NOMO-1 (cell line): Measurements from ENCODE around the gene CEPT1.
A peak's percentile ranks its signal among the peaks of the same experiment; 100 is the strongest.
"Not testable (repeated sequence)": the region's sequence is repeated elsewhere in the genome, so short reads cannot be mapped to it uniquely, and the experiment has no call there.

ENCODE experiments used
- DNase-seq, 2 experiments: peaks; one replicate each; lab custom pipeline; 2025; ENCODE audit not compliant: unreplicated experiment in 2 of 2; lab: John Stamatoyannopoulos, UW

The CEPT1 gene

DNA sequence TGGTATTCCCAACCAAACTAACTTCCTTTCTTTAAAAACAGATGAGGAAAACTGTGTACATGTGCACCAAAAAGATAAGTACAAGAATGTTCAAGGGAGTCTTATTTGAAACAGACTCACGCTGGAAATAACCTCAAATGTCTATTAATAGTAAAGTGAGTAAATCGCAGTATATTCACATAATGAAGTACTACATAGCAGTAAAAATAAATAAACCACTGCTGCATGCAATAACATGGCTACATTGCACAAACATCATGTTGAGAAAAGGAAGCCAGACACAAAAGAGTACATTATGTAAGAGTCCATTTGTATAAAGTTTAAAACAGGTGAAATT is 65.7 kb downstream of the CEPT1 start:
- DNase-seq = peak in 1 of 2 experiments; percentile 84

DNA sequence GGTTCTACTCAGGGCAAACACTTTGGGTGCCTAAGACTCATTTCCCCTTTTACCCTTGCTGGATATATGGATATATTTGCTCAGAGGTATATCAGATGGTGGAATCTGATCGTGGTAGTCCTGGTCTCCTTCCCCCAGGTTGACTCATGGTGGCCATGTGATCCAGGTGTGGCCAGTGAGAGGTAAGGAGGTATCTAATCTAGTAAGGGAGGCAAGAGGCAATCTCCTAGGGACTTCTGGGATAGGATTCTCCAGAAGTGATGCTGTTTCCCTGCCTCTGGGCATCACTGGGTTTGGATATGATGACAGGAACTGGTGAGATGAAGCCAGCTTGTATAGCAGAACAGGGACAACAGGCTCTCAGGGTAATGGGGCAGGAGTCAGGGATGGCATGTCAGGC is 68.9 kb downstream of the CEPT1 start:
- no peak for DNase-seq

DNA sequence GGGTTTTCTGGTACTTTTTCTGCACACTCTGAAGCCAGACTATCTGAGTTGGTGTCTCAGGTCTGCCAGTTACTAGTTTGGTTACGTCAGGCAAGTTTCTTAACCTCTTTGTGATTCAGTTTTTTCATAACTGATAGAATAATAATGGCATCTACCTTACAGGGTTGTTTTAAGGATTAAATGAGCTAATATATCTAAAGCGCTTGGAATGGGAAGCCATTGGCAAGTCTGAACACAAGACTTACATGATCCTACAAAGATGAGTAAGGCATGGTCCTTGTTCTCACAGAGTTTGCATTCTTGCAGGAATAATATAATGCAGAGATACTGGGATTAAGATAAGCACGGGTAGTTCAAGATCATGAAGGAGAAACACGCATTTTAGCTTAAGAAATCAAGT is 69.6 kb downstream of the CEPT1 start:
- no peak for DNase-seq

DNA sequence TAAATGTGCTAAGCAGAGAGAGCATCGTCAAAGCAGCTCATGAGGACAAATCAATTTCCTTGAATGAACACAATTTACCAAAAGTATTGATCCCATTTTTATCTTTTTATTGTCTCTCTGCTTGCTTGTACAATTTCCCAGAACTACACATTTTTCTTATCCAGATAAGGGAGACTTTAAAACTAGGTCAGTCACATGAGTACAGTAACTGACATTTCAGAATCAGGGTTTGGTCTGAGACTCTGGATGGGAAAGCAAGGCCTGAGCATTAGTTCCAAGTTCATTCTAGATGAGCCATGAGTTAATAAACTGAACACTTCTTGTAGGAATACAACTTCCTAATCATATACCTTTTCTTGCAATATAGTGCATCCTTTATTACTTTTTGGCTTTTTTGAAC is 71.9 kb downstream of the CEPT1 start:
- no peak for DNase-seq

DNA sequence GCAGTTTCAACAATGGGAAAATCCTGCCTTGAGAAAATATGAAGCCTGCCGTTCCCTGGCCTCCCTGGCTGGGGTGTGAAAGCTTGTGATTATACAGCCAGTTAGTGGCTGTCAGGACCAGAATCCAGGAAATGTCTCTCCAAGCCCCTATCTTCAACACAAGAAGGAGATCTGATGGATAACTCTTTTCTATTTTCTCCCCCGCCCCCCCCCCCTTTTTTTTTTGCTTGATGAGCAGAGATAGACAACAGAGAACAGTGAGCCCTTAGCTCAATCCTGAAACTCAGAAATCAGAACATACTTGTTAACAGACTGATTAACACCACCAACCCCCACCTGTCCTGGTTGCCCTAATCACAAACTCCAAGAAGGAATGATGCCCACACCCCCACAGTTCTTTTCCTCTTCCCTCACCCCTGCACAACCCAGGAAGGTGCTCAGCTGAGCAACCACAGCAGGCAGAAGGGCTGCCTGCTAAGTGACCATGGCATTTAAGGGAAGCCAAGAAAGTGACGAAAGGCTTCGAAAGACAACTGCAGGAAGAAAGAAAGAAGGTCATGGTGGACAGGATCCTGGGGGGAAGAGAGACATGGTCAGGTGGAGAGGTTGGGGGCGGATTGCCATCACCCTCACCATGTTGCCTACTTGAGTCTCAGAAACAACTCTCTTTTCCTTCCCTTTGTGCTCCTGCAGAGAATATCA is 72.8 kb downstream of the CEPT1 start:
- DNase-seq = no peak

DNA sequence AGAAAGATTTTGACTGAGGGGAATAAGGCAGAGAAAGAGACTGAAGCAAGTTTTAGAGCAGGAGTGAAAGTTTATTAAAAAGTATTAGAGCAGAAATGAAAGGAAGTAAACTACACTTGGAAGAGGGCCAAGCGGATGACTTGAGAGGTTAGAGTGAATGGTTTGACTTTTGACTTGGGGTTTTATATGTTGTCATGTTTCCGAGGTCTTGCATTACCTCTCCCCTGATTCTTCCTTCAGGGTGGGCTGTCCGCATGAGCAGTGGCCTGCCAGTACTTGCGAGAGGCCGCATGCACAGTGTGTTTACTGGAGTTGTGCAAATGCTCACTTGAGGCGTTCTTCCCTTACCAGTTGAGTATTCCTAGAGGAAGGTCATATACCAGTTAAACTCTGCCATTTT is 73.4 kb downstream of the CEPT1 start:
- DNase-seq = peak in 1 of 2 experiments; percentile 8

DNA sequence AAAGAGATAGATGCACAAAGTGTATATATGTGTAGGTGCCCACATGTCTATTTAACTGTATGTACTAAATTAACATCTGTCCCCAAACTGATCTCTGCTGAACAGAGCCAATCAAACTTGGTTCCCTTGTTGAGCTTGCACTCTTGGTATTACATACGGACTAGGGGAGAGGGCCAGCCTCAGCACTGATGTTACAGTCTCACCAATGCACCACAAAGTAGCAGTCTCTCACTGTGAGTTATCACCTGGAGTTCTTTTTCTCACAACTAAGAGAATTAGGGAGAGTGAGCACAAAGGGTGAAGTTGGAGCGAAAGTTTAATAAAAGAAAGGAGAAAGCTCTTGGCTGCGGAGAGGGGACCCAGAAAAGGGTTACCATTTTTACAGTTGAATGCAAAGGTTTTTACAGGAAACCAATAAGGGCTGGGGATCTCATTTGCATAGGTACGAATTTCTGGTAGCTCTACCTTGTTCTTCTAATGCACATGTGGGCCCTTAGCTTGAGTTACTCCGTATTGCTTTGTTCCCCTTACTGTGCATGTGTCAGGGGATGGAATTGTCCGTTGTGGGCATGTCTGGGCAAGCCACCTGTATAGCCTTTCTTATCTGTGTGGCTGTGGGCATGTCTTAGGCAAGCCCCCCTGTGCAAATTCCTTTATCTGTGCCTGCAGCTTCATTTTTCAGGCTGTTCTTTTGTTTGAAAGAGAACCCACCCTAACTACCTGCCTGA is 74.2 kb downstream of the CEPT1 start:
- DNase-seq = peak in 1 of 2 experiments; percentile 26

DNA sequence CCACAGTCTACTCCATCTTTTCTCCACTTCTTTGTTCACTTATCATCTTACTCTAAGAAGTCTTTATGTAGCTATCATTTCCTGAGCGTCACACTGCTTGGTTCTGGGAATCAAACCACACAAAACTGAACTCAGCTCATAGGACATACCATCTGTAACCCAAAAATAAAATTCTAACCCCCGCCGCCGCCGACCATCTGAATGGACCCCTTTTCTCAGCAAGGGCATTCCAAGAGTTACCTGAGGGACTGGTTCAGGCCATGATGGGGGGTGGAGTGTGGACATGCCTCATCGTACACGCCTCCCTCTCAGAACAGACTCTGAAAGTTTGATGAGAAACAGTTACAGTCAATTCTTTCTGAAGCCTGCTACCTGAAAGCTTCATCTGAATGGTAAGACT is 74.9 kb downstream of the CEPT1 start:
- no peak for DNase-seq

DNA sequence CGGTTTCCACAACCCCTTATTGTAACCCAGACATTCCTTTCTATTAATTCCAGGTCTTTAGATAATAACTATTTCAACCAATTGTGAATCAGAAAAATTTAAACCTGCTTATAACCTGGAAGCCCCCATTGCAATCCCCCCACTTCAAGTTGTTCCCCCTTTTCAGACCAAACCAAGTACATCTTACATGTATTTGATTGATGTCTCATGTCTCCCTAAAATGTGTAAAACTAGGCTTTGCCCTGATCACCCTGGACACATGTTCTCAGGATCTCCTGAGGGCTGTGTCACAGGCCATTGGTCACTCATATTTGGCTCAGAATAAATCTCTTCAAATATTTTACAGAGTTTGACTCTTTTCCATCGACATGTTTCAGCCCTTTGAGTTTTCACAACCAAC is 75.3 kb downstream of the CEPT1 start:
- DNase-seq = not testable (repeated sequence)

DNA sequence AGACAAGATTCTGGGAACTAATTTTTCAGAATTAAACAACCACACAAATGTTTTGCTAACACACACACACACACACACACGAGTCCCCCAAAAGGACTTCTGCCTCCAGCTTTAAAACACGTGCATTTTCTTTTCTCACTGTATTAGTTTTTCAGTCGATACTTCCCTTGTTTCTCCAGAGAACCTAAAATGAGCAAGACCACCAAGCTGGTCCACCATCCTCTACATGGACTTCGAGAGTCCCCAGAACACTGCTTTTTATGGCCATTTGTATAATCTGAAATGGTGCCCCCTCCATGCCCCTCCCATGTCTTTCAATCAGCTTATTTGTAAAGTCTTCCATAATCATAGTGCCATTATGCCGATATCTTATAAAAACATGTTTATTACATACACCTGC is 76.7 kb downstream of the CEPT1 start:
- peak in 1 of 2 experiments; percentile 42 for DNase-seq

DNA sequence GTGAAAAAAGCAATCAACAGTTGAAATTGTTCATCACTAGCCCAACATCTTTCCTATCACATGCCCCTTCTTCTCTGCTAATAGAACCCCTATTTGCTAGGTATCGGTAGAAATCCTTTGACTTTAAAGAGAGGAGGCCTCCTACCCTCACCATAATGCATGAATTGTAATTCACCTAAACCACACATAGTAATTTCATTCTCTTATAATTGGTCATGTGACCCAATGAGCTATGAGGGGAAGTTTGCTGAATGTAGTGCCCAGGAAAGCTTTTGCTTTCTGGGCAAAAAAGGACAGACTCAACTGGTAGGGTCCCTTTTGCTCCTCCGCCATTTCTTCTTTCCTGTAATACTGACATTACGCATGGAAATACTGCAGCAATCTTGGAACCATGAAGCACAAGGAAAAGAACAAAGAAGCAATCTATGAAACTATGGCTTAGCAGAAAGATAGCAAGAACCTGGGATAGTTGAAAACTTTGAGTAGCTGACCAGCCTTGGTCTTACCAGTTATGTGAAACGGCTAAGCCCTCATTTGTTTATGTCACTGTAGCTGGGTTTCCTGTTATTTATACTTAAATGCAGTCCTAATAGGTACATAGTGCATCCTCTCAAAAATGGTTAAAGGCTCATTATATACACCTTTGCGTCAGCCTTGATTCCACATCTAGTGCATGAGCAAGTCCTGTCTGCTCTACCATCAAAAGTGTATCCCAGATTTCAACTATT is 77.3 kb downstream of the CEPT1 start:
- DNase-seq = no peak

DNA sequence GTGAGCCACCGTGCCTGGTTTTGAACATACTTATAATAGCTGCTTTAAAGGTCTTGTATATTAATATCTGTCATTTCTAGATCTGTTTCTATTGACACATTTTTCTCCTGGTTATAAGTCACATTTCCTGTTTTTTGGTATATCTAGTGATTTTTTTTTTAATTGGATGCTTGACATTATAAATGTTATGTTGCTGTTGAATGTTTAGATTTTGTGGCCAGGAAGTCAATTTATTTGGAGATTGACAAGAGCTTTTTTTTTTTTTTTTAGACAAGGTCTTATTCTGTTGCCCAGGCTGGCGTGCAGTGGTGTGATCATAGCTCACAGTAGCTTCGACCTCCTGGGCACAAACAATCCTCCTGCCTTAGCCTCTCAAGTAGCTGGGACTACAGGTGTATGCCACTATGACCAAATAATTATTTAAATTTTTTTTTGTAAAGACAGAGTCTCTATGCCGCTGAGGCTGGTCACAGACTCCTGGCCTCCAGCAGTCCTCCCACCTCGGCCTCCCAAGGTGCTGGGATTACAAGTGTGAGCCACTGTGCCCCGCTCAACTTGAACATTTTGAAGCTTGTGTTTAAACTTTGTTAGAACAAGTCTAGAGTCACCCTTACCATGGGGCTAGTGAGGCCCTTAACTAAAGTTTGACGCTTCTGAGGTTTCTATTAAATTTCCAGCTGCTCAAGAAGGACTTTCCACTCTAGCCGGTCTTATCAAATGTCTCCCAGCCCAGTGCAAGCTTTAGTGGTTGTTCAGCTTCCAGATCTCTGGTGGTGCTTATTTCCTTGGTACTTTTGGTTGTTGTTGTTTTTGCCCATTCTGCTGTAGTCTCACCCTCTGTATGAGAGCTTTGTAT is 78.9 kb downstream of the CEPT1 start:
- DNase-seq = no peak

DNA sequence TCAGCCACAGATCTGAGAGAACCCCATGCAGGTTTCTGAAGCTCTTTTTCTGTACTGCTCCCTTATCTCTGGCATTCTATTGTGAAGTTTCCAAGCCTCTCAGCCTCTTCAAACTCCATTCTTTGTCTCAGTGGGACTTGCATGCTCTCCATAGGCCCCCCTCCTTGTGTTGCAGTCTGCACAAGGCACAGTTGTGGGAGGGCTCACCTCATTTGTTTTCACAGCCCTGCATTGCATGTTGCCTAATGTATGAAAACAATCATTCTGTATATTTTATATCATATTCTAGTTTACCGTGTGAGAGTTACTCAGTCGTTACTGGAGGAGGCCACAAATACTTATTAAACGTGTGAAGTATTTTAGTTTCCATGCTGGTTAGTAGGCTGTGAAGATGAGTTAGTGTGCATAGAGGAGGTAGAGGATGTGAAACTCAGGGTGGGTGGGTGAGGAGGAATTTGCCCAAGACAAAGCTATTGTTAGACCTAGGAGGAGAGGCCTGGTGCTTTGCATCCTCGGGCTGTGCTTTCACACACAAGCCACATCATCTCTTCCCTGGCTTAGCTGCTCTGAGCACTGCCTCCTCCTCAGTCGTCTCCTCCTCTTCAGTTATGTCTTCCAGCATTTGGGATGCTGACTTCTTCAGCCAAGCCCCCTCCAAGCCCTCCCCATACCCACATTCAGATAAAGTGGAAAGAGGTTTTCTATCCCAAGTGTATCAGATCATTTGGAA is 79.7 kb downstream of the CEPT1 start:
- DNase-seq = peak; percentile 92 to 93

DNA sequence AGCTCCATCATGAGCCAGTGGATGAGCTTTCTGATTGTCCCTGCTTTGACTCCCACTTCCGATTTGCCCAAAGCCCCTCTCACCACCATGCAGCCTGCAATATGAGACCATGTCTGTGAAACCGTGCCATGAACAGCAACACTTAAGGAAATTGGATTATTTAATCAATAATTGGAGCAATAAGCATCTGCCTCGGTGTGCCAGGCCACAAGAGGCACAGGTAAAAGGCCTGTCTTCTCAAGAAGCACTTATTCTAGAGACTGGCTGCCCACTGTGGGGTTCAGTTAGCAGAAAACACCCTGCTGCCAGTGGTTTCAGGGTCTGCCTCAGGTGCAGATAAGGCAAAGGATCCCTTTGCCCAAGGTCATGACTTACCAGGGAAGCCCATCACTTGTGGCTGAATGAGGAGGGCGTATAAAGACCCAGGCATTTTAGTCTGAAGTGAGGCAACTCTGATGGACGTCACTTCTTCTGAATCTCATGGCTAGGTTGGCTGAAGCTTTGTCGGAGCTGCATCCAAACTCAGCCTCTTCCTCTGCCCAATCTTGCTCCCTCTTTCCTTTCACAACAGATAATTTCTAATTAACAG is 80.4 kb downstream of the CEPT1 start:
- no peak for DNase-seq

DNA sequence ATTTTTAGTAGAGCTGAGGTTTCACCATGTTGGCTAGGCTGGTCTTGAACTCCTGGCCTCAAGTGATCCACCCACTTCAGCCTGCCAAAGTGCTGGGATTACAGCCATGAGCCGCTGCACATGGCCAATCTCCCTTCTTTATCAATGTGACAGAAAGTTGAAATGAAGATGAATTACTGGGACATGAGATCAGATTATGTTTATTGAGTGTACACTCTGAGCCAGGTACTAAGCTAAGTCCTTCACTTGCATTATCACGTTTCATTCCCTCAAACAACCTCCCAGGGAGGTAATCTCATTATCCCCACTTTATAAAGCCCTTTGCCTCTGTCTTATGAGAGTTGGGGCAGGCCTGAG is 81.2 kb downstream of the CEPT1 start:
- no peak for DNase-seq

DNA sequence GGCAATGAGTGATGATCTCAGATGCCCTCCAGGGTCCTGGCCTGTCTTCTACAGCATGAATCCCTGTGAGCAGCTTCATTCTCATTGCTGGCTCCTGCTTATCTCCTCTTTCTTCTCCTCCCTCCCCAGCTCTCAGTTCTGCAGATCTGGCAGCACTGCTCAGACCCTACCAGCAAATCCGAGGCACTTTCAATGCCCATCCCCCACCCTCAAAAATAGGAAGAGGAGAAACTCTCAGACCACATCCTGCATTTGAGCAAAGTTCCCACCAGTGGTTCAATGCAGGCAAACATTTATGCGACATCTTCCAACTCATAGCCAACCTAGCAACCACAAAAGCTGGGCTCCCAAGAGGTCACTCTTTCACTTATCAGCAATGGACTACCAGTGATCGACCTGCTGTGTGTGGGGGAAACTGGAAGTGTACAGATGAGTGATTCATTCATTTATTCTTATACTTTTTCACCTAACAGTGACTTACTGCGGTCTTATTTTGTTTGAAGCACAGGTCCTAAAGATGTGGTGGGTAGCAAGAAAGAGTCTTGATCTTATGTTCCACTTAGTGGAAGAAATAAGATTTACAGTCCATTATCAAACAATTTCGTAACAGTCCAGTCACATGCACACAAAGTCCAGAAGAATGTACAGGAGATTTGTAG is 81.7 kb downstream of the CEPT1 start:
- peak; percentile 83 to 88 for DNase-seq

DNA sequence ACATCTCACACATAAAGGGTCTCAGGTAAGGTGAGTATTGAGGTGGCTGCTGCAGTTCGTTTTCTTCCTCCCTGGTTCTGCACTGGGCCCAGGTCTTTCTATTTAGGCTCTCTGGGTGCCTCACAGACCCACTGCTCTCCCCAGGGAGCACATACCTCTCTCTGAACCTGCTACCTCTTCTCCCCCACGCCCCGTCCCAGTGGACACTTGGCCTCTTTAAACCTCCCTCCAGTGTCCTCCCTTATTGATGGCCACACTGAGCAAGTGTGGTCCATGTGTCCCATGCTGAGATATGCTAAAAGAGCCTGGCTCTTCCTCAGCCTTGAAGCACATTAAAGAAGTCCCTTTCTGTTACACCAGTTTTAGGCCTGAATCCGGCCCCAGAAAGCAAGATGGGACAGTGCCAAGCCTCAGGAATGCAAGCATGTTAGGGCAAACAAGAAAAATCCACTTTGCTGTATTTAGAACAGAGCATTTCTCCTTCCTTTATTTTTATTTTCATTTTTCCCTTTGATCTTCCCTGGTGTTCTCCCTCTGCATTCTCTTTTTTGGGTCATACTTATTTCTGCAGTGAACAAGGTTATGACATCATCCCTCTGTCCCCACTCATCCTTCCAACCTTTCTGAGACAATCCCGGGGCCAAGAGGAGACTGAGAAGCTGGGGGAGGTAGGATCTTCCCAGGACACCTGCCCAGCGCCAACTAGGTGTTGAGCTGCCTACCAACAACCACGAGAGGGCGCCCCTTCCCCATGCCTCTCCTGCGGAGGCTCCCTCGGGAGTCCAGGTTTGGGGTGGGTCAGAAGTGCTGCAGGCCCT is 82.5 kb downstream of the CEPT1 start:
- DNase-seq = peak; percentile 30 to 59

DNA sequence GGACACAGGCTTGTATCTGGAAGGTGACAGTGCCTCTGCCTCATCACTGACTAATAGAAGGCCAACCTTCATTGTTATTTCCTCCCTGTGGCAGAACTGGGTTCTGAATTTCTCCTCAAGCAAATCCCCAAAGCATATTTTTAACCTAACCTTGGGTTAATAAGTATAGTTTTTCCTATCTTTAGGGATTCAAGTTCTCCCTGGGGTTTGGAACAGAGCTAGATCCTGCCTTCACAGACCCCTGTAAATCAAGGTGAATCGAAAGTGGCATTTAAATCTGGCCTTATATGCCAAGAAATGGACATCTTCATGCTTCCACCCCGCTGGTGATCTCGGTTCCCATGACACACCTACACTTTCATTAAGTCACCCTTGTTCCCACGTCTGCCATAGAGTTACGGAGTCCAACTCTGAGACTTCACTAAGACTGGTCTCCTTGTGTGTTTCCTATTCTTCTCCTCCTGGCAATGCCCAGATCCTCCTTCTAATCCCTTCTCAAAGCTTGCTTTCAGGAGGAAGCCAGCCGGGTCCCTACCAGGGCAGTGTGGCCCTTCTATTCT is 83.2 kb downstream of the CEPT1 start:
- DNase-seq = no peak
